ENCODE measurements around the gene SERTAD2. TPM values are rescaled to one million over a fixed set of nuclear protein-coding genes. Genes with fewer than 3 reads are reported as not detected.
A peak's percentile ranks its signal among the peaks of the same experiment; 100 is the strongest.

Gene SERTAD2, protein sequence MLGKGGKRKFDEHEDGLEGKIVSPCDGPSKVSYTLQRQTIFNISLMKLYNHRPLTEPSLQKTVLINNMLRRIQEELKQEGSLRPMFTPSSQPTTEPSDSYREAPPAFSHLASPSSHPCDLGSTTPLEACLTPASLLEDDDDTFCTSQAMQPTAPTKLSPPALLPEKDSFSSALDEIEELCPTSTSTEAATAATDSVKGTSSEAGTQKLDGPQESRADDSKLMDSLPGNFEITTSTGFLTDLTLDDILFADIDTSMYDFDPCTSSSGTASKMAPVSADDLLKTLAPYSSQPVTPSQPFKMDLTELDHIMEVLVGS
- 14.5 TPM for total RNA-seq
- long read RNA-seq, full-length matches to known transcripts, result 4 of 6 reads
- long read RNA-seq, partial matches to known transcripts, result 0 of 6 reads
- long read RNA-seq, other reads (novel, unspliced or antisense), result 2 of 6 reads

GRCh38 chr2:64653109-64654062, at the start of gene SERTAD2:
Gene SERTAD2, minus strand, starts transcription at chr2:64653913. Its CDS starts 17,042 bp downstream, at chr2:64636871.
- Histone ChIP-seq H3K9me3 (replicated peaks) (no peaks in the 10 kb centered on the region), H3K27ac (replicated peaks) (peak within 1 kb of the TSS; percentile 99), H3K4me3 (peak within 1 kb of the TSS; percentile 80), H3K27me3 (ENCODE audit: low read depth) (no peaks in the 10 kb centered on the region), H3K36me3 (no peaks in the 10 kb centered on the region), H3K4me1 (peaks cover 73% of the 10 kb centered on the region)
- TF ChIP-seq CTCF (IDR thresholded peaks at IDR 0.05; ENCODE audit: borderline replicate concordance), result no peak
- intact Hi-C loops (cut with micrococcal nuclease), result no loop called here
- DNase-seq, result peak; percentile 93

DNA sequence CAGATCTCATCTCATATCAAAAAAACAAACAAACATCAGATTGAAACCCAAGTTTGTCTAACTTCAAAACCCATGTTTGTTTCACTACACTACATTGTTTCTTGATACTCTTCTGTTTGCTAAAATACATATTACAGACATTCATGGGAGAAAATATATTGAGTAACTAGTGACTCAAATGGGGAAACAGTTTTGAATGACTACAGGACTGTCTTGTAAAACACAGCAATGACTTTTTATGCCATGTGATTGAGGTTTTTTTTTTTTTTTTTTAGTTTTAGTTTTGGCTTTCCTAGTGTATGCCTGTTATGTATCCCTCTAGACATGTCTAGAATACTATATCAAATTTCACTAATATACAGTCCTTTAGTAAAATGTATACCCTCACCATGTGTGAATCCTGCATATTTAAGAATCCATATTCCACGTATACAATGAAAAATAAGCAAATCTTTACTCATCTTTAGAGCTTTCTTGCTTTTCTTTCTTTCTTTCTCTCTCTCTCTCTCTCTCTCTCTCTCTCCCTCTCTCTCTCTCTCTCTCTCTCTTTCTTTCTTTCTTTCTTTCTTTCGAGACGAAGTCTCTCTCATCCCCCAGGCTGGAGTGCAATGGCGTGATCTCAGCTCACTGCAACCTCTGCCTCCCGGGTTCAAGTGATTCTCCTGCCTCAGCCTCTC, 46.6 kb upstream of the SERTAD2 start:
- intact Hi-C loops (cut with micrococcal nuclease), result no loop called here

GRCh38 chr2:64699712-64700111, 46.0 kb upstream of the SERTAD2 start:
- DNase-seq, result no peak
- intact Hi-C loops (cut with micrococcal nuclease), result no loop called here
- Histone ChIP-seq H3K9me3 (replicated peaks) (no peaks in the 10 kb centered on the region), H3K4me3 (no peak overlapping the region), H3K4me1 (peaks cover 5% of the 10 kb centered on the region), H3K27me3 (ENCODE audit: low read depth) (no peaks in the 10 kb centered on the region), H3K36me3 (no peaks in the 10 kb centered on the region), H3K27ac (replicated peaks) (no peak overlapping the region)
- no peak for TF ChIP-seq CTCF (IDR thresholded peaks at IDR 0.05; ENCODE audit: borderline replicate concordance)

More for the DNA sequence above, 46.6 kb upstream of the SERTAD2 start:
- no peak for TF ChIP-seq CTCF (IDR thresholded peaks at IDR 0.05; ENCODE audit: borderline replicate concordance)
- Histone ChIP-seq H3K4me3 (no peak overlapping the region), H3K36me3 (no peaks in the 10 kb centered on the region), H3K9me3 (replicated peaks) (no peaks in the 10 kb centered on the region), H3K27me3 (ENCODE audit: low read depth) (no peaks in the 10 kb centered on the region), H3K4me1 (peaks cover 5% of the 10 kb centered on the region), H3K27ac (replicated peaks) (no peak overlapping the region)
- DNase-seq, result no peak

- TF ChIP-seq CTCF (IDR thresholded peaks at IDR 0.05; ENCODE audit: borderline replicate concordance), result no peak
- Histone ChIP-seq H3K27me3 (ENCODE audit: low read depth) (no peaks in the 10 kb centered on the region), H3K4me3 (no peak overlapping the region), H3K36me3 (no peaks in the 10 kb centered on the region), H3K9me3 (replicated peaks) (no peaks in the 10 kb centered on the region), H3K4me1 (peaks cover 5% of the 10 kb centered on the region), H3K27ac (replicated peaks) (no peak overlapping the region)
- DNase-seq, result no peak
- intact Hi-C loops (cut with micrococcal nuclease), result no loop called here
Measured at GRCh38 chr2:64698668-64699444, 45.1 kb upstream of the SERTAD2 start.

Measured in left ventricle myocardium inferior (tissue), 1 donor.